H9 (cell line): ENCODE data around the gene MRTFB. TPM values are rescaled to one million over a fixed set of nuclear protein-coding genes. Genes with fewer than 3 reads are reported as not detected.

Source experiments
- DNase-seq: peaks from one replicate; pipeline ENCODE4 v3.0.0-alpha.2; 2017
- H2AFZ ChIP-seq: one replicate; pipeline ENCODE4 v1.6.1; 2013; ENCODE audit warnings: mild to moderate bottlenecking, low read length, control low read depth, moderate library complexity
- H2AK5ac ChIP-seq: 2 replicates; pipeline ENCODE4 v1.6.1; 2013; ENCODE audit warnings: low read length, control low read depth, mixed read lengths; ENCODE audit not compliant: insufficient read length
- H2BK120ac ChIP-seq: one replicate; pipeline ENCODE4 v1.6.1; 2013; ENCODE audit warnings: low read depth, mild to moderate bottlenecking, low read length, control low read depth, inconsistent platforms; ENCODE audit not compliant: poor library complexity, severe bottlenecking
- H2BK12ac ChIP-seq: 2 replicates; pipeline ENCODE4 v1.6.1; 2013; ENCODE audit warnings: low read length, control low read depth, mixed read lengths, low read depth; ENCODE audit not compliant: insufficient read length
- H2BK15ac ChIP-seq: 2 replicates; pipeline ENCODE4 v1.6.1; 2013; ENCODE audit warnings: low read depth, low read length, control low read depth
- H2BK20ac ChIP-seq: one replicate; pipeline ENCODE4 v1.6.1; 2013; ENCODE audit warnings: low read depth, mild to moderate bottlenecking, low read length, control low read depth, inconsistent platforms; ENCODE audit not compliant: poor library complexity, severe bottlenecking
- H2BK5ac ChIP-seq: 2 replicates; pipeline ENCODE4 v1.6.1; 2013; ENCODE audit warnings: low read length, control low read depth, mixed read lengths; ENCODE audit not compliant: insufficient read length
- H3K14ac ChIP-seq: 2 replicates; pipeline ENCODE4 v1.6.1; 2013; ENCODE audit warnings: low read length, control low read depth; ENCODE audit not compliant: insufficient read depth
- H3K18ac ChIP-seq: 2 replicates; pipeline ENCODE4 v1.6.1; 2013; ENCODE audit warnings: low read depth, mild to moderate bottlenecking, mixed read lengths, low read length, control low read depth; ENCODE audit not compliant: insufficient read length
- H3K23ac ChIP-seq: 2 replicates; pipeline ENCODE4 v1.6.1; 2013; ENCODE audit warnings: low read length, control low read depth, mixed read lengths, low read depth; ENCODE audit not compliant: insufficient read length
- H3K23me2 ChIP-seq: 2 replicates; pipeline ENCODE4 v1.6.1; 2013; ENCODE audit warnings: low read depth, mild to moderate bottlenecking, mixed read lengths, low read length, control low read depth; ENCODE audit not compliant: insufficient read length, poor library complexity, severe bottlenecking
- H3K27ac ChIP-seq: 2 replicates; pipeline ENCODE4 v1.5.1; 2013; ENCODE audit warnings: low read length, control low read depth, mixed read lengths, low read depth; ENCODE audit not compliant: insufficient read length
- H3K27me3 ChIP-seq: 2 replicates; pipeline ENCODE4 v1.6.1; 2013; ENCODE audit warnings: low read length, control low read depth, inconsistent platforms; ENCODE audit not compliant: insufficient read depth
- H3K4ac ChIP-seq: 2 replicates; pipeline ENCODE4 v1.6.1; 2013; ENCODE audit warnings: low read depth, mild to moderate bottlenecking, control low read depth, inconsistent platforms, low read length, moderate library complexity
- H3K4me1 ChIP-seq: 2 replicates; pipeline ENCODE4 v1.6.1; 2013; ENCODE audit warnings: low read length, control low read depth, inconsistent platforms; ENCODE audit not compliant: insufficient read depth
- H3K4me2 ChIP-seq: 2 replicates; pipeline ENCODE4 v1.6.1; 2013; ENCODE audit warnings: low read length, control low read depth, mixed read lengths; ENCODE audit not compliant: insufficient read length, insufficient read depth
- H3K56ac ChIP-seq: 2 replicates; pipeline ENCODE4 v1.6.1; 2013; ENCODE audit warnings: low read depth, mild to moderate bottlenecking, mixed read lengths, low read length, control low read depth; ENCODE audit not compliant: insufficient read length
- H3K79me1 ChIP-seq: 2 replicates; pipeline ENCODE4 v1.6.1; 2013; ENCODE audit warnings: low read depth, mild to moderate bottlenecking, moderate library complexity, low read length, control low read depth, inconsistent platforms; ENCODE audit not compliant: insufficient read depth, poor library complexity, severe bottlenecking
- H3K79me2 ChIP-seq: 2 replicates; pipeline ENCODE4 v1.6.1; 2013; ENCODE audit warnings: low read length, control low read depth, inconsistent platforms; ENCODE audit not compliant: insufficient read depth
- H3K9ac ChIP-seq: 2 replicates; pipeline ENCODE4 v1.6.1; 2013; ENCODE audit warnings: low read length, control low read depth, mixed read lengths; ENCODE audit not compliant: insufficient read length; ENCODE audit errors: extremely low read depth
- H3K9me3 ChIP-seq: one replicate; pipeline ENCODE4 v1.6.1; 2013; ENCODE audit warnings: low read depth, low read length, inconsistent platforms; ENCODE audit not compliant: control insufficient read depth
- H3T11ph ChIP-seq: one replicate; pipeline ENCODE4 v1.6.1; 2013; ENCODE audit warnings: mild to moderate bottlenecking, low read length, control low read depth, inconsistent platforms
- H4K20me1 ChIP-seq: one replicate; pipeline ENCODE4 v1.6.1; 2013; ENCODE audit not compliant: control insufficient read depth, insufficient read length, insufficient read depth
- H4K5ac ChIP-seq: 2 replicates; pipeline ENCODE4 v1.6.1; 2013; ENCODE audit warnings: low read depth, mild to moderate bottlenecking, mixed read lengths, low read length, control low read depth; ENCODE audit not compliant: insufficient read length
- H4K8ac ChIP-seq: replicated peaks from 2 replicates; pipeline ENCODE4 v1.6.1; 2013; ENCODE audit warnings: low read length, control low read depth, mixed read lengths, low read depth; ENCODE audit not compliant: insufficient read length
- H4K91ac ChIP-seq: 2 replicates; pipeline ENCODE4 v1.6.1; 2013; ENCODE audit warnings: low read depth, mild to moderate bottlenecking, moderate library complexity, mixed read lengths, low read length, control low read depth; ENCODE audit not compliant: insufficient read length
- H3K27ac Mint-ChIP-seq, 3 experiments: 2 replicates in 2 of 3; 3 replicates in 1 of 3; pipeline ENCODE4 v1.8.0; 2020 to 2021; ENCODE audit warnings: mixed read lengths in 3 of 3, mild to moderate bottlenecking in 1 of 3, moderate library complexity in 1 of 3
- H3K27me3 Mint-ChIP-seq: 2 replicates; pipeline ENCODE4 v1.8.0; 2021; ENCODE audit warnings: low read depth, mild to moderate bottlenecking, moderate library complexity, mixed read lengths
- H3K36me3 Mint-ChIP-seq, 3 experiments: 2 replicates in 2 of 3; 3 replicates in 1 of 3; pipeline ENCODE4 v1.8.0; 2020 to 2021; ENCODE audit warnings: low read depth in 3 of 3, mixed read lengths in 3 of 3; ENCODE audit not compliant: insufficient read depth in 1 of 3
- H3K4me1 Mint-ChIP-seq, 2 experiments: 2 replicates each; pipeline ENCODE4 v1.8.0; 2020; ENCODE audit warnings: mixed read lengths in 2 of 2
- H3K4me3 Mint-ChIP-seq, 2 experiments: 2 replicates in 1 of 2; 3 replicates in 1 of 2; pipeline ENCODE4 v1.8.0; 2020 to 2021; ENCODE audit warnings: mild to moderate bottlenecking in 2 of 2, mixed read lengths in 2 of 2, moderate library complexity in 1 of 2
- H3K9me3 Mint-ChIP-seq, 2 experiments: 2 replicates in 1 of 2; 3 replicates in 1 of 2; pipeline ENCODE4 v1.8.0; 2020; ENCODE audit warnings: mild to moderate bottlenecking in 2 of 2, mixed read lengths in 2 of 2, moderate library complexity in 1 of 2
- CTCF ChIP-seq: fragments of 200-600 bp; sonication (generic); conservative IDR thresholded peaks from 3 replicates; pipeline ENCODE4 v1.8.0; 2021; ENCODE audit warnings: antibody characterized with exemption, mild to moderate bottlenecking
- WGBS: extraction: QIAGEN DNeasy Blood & Tissue Kit; methylation state at CpG from one replicate; pipeline ENCODE4 v1.1.7; 2013; ENCODE audit warnings: missing lambda C conversion rate, low lambda C conversion rate, mixed read lengths; ENCODE audit not compliant: insufficient read length; ENCODE audit errors: extremely low coverage; 5-methylcytosine and 5-hydroxymethylcytosine counted together
- total RNA-seq: library from RNA; stranded (reverse); gene quantifications from 2 replicates; pipeline ENCODE4 v1.2.1, GENCODE V29; 2021

The MRTFB gene
- total RNA-seq, 1 experiment from 2014 or later = 29.9 TPM

DNA sequence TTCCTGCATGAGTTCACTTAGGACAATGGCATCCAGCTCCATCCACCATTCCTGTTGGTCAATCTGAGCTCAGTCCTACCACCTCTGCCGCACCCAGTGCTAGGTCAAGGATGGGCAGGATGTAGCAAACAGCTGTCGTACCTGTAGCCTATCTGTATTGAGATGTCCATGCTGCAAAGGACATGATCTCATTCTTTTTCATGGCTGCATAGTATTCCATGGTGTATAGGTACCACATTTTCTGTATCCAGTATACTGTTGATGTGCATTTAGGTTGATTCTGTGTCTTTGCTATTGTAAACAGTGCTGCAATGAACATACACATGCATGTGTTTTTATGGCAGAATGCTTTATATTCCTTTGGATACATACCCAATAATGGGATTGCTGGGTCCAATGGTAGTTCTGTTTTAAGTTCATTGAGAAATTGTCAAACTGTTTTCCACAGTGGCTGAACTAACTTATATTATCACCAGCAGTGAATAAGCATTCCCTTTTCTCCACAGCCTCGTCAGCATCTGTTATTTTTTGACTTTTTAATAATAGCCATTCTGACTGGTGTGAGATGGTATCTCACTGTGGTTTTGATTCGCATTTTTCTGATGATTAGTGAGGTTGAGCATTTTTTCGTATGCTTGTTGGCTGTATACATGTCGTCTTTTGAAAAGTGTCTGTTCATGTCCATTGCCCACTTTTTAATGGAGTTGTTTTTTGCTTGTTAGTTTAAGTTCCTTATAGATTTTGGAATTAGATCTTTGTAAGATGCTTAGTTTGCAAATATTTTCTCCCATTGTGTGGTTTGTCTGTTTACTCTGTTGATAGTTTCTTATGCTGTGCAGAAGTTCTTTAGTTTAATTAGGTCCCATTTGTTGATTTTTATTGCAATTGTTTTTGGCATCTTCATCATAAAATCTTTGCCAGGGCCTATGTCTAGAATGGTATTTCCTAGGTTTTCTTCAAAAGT is 7.2 kb upstream of the MRTFB start:
- DNase-seq = no peak
- Histone ChIP-seq H3K27ac (no peak overlapping the region), H4K20me1 (no peaks in the 10 kb centered on the region), H2AFZ (no peak overlapping the region), H3K23me2 (no peaks in the 10 kb centered on the region), H3T11ph (no peak overlapping the region), H3K27me3 (no peaks in the 10 kb centered on the region), H3K23ac (no peak overlapping the region), H3K9ac (no peak overlapping the region), H4K91ac (no peak overlapping the region), H3K56ac (no peak overlapping the region), H3K9me3 (no peaks in the 10 kb centered on the region), H3K14ac (no peak overlapping the region), H2AK5ac (no peak overlapping the region), H2BK12ac (no peak overlapping the region), H3K4me1 (no peaks in the 10 kb centered on the region), H2BK120ac (no peak overlapping the region), H3K4me2 (no peak overlapping the region), H2BK20ac (no peak overlapping the region), H3K18ac (no peak overlapping the region), H2BK5ac (no peak overlapping the region), H3K4ac (no peak overlapping the region), H4K5ac (no peak overlapping the region), H2BK15ac (no peak overlapping the region), H4K8ac (no peak overlapping the region), H3K79me1 (no peaks in the 10 kb centered on the region), H3K79me2 (no peaks in the 10 kb centered on the region)
- H3K4me1 Mint-ChIP-seq = no peaks in the 10 kb centered on the region
- H3K4me3 Mint-ChIP-seq = no peak overlapping the region
- H3K9me3 Mint-ChIP-seq = no peaks in the 10 kb centered on the region
- TF ChIP-seq CTCF = no peak
- no peaks in the 10 kb centered on the region for H3K27me3 Mint-ChIP-seq
- H3K27ac Mint-ChIP-seq = no peak overlapping the region
- no CpG with 5 or more reads among the region's 6 CpGs for WGBS
- no peaks in the 10 kb centered on the region for H3K36me3 Mint-ChIP-seq
